Choroid plexus epithelial cell (primary cell): ENCODE measurements around the gene APC.
A peak's percentile ranks its signal among the peaks of the same experiment; 100 is the strongest.
"Not testable (repeated sequence)": the region's sequence is repeated elsewhere in the genome, so short reads cannot be mapped to it uniquely, and the experiment has no call there.

Source experiments
- DNase-seq: peaks from one replicate; pipeline ENCODE4 v3.0.0-alpha.2; 2010; ENCODE audit warnings: low read depth
- H3K4me3 ChIP-seq: 2 replicates; pipeline ENCODE4 v1.5.1; 2011; ENCODE audit warnings: low read depth, mild to moderate bottlenecking, control low read depth, low read length, moderate library complexity
- CTCF ChIP-seq: conservative IDR thresholded peaks from 2 replicates; pipeline ENCODE4 v1.5.1; 2011; ENCODE audit warnings: low read depth, mild to moderate bottlenecking, control low read depth, inconsistent platforms, low read length, moderate library complexity

APC gene

GRCh38 chr5:112706446-112707016 lies 31.2 kb upstream of the APC start:
- no peak for DNase-seq
- no peak for TF ChIP-seq CTCF
- no peak overlapping the region for H3K4me3 ChIP-seq

GRCh38 chr5:112707187-112708102 lies 30.2 kb upstream of the APC start:
- DNase-seq: peak; percentile 99
- H3K4me3 ChIP-seq: peak overlapping the region; percentile 99
- TF ChIP-seq CTCF: peak; percentile 8

- no peak for TF ChIP-seq CTCF
- DNase-seq: no peak
- H3K4me3 ChIP-seq: peak overlapping the region; percentile 99
Measured at GRCh38 chr5:112708103-112708622, 29.5 kb upstream of the APC start.

- DNase-seq: no peak
- H3K4me3 ChIP-seq: no peak overlapping the region
- TF ChIP-seq CTCF: no peak
Measured at GRCh38 chr5:112709416-112709815, 28.3 kb upstream of the APC start.

- H3K4me3 ChIP-seq: no peak overlapping the region
- DNase-seq: no peak
- TF ChIP-seq CTCF: no peak
Measured at GRCh38 chr5:112710896-112711295, 26.8 kb upstream of the APC start.

GRCh38 chr5:112711436-112711835 lies 26.2 kb upstream of the APC start:
- no peak overlapping the region for H3K4me3 ChIP-seq
- no peak for TF ChIP-seq CTCF
- DNase-seq: no peak

GRCh38 chr5:112713206-112713605 lies 24.5 kb upstream of the APC start:
- no peak for TF ChIP-seq CTCF
- DNase-seq: no peak
- H3K4me3 ChIP-seq: no peak overlapping the region

GRCh38 chr5:112716895-112717294 lies 20.8 kb upstream of the APC start:
- DNase-seq, H3K4me3 ChIP-seq: not testable (repeated sequence)
